Activated T-cell treated with anti-CD3 and anti-CD28 coated beads, Interleukin-2, amount 50 U/mL, for 4 hours (primary cell): Measurements from ENCODE around the gene SIX5. TPM values are rescaled to one million over a fixed set of nuclear protein-coding genes. Genes with fewer than 3 reads are reported as not detected.
"Not testable (repeated sequence)": the region's sequence is repeated elsewhere in the genome, so short reads cannot be mapped to it uniquely, and the experiment has no call there.

Experiments used
- ATAC-seq, 2 donors: fragments of 200-7000 bp; cut with Tn5 transposase; one replicate each; pipeline ENCODE4 v1.10.0; 2021
- DNase-seq: peaks from one replicate; pipeline ENCODE4 v3.0.0-alpha.2; 2020
- H3K27me3 Mint-ChIP-seq: one replicate; pipeline ENCODE4 v1.8.0; 2021; ENCODE audit warnings: low read depth, mixed read lengths
- H3K36me3 Mint-ChIP-seq: one replicate; pipeline ENCODE4 v1.8.0; 2022; ENCODE audit warnings: mixed read lengths; ENCODE audit not compliant: insufficient read depth
- H3K4me1 Mint-ChIP-seq: one replicate; pipeline ENCODE4 v1.8.0; 2021; ENCODE audit warnings: low read depth, mixed read lengths
- H3K4me3 Mint-ChIP-seq: one replicate; pipeline ENCODE4 v1.8.0; 2021; ENCODE audit warnings: mild to moderate bottlenecking, moderate library complexity, mixed read lengths
- H3K9me3 Mint-ChIP-seq: one replicate; pipeline ENCODE4 v1.8.0; 2021; ENCODE audit warnings: mixed read lengths
- total RNA-seq, 3 donors: library from RNA; stranded (reverse); gene quantifications; one replicate each; pipeline ENCODE4 v1.2.1, GENCODE V29; 2021

The SIX5 gene
- total RNA-seq, 3 donors from 2014 or later: 1.5 to 1.7 (median 1.6) TPM

DNA sequence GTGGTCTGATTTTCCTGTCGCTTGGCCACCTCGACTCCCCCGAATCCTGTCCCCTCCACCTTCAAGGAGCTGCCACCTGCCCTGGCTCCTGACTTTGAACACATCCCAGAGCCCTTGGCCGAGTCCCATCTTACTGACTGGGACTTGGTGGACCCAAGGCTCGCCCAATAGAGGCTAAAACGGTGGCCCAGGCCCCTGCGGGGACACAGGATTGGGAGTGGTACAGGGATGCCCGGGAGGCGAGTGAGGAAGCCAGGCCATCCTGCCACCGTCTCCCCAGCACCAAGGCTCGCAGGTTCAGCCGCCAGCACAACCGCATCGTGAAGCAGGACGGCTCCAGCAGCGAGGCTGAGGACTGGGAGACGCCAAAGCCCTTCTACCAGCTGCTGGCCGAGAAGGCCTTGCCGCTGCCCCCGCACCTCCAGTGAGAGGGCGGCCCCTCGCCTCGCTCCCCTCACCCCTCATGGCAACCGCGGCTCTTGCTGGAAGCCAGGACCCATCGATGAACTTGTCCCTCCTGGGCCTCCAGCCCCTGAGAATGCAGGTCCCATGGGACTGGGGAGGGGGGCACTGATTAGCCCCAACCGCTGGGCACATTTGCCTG lies 5.3 kb downstream of the SIX5 start:
- ATAC-seq (no peak), DNase-seq (no peak)
- Mint-ChIP-seq H3K9me3 (no peaks in the 10 kb centered on the region), H3K27me3 (peaks cover 17% of the 10 kb centered on the region), H3K36me3 (no peaks in the 10 kb centered on the region), H3K4me3 (no peak overlapping the region), H3K4me1 (no peaks in the 10 kb centered on the region)

DNA sequence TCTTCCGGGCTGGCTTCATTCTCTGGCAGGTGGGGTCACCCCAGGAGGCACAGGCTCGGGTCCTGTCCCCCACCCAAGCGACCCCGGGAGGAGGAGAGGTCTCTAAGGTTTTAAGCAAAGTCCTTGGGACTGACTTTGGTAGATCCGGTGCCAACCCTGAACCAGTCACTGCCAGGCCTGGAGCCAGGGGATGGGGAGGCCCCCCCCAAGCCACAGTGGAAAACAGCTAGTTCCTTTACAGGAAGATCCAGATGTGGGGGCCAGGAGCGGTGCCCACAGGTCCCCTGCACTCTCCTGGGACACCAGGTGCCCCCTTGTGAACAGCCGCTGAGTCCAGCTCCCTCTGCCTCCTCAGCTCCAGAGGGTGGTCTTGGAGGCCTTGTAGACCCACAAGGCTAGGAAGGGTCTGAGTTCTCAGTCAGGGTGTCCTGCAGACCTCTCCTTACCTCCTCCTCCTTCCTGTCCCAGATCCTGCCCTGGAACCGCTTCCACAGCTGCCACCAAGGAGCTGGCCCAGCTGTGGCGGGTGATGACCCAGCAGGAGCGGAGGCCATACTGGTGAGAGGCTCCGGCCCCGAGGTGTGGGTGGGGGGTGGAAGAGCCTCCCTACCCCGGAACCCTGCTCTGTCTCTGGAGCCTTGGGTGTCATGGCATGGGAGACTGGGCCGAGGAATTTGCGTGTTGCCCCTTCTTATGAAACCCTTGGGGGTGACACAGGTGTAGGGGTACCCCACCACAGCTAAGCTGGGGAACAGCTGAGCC lies 6.0 kb downstream of the SIX5 start:
- ATAC-seq: no peak
- peaks cover 17% of the 10 kb centered on the region for H3K27me3 Mint-ChIP-seq
- no peak overlapping the region for H3K4me3 Mint-ChIP-seq
- no peaks in the 10 kb centered on the region for H3K36me3 Mint-ChIP-seq
- H3K4me1 Mint-ChIP-seq: no peaks in the 10 kb centered on the region
- DNase-seq: no peak
- no peaks in the 10 kb centered on the region for H3K9me3 Mint-ChIP-seq

DNA sequence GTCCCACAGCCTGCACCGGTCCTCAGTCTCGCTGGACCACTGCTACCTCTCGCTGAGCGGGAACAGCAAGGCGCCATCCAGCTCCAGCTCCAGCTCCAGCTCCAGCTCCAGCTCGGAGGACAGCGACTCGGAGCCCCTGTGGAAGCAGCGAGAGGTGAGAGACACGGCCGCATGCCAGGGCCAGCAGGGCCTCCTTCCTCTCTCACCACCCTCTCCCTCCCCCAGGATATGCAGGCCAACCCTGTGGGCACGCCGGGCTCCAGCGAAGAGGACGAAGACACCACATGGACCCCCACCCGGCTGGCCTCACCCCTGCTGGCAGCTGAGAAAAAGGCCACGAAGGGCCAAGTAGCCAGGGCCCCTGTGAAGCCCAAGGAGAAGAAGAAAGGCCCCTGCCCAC lies 7.3 kb downstream of the SIX5 start:
- DNase-seq (no peak), ATAC-seq (no peak)
- Mint-ChIP-seq H3K36me3 (no peaks in the 10 kb centered on the region), H3K27me3 (peaks cover 17% of the 10 kb centered on the region), H3K4me1 (no peaks in the 10 kb centered on the region), H3K9me3 (no peaks in the 10 kb centered on the region), H3K4me3 (no peak overlapping the region)

DNA sequence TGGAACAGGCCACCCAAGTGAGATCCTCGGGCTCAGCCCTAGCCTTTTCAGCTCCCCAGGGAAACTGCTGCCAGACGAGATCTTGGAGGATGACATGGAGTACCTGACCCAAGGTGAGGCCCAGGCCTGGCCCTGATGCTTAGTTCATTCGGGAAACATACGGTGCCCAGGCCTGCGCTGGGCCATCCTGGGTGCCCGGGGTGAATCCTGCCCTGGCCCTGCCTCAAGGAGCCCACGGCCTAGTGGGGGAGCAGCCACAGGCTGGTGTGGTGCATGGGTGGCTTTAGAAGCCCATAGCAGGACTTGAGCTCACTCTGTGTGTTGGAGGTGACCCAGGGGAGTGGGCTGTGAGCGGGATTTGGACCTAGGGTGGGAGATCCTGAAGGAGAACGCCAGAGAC lies 10.1 kb downstream of the SIX5 start:
- H3K27me3 Mint-ChIP-seq: peaks cover 2% of the 10 kb centered on the region
- no peak for DNase-seq

DNA sequence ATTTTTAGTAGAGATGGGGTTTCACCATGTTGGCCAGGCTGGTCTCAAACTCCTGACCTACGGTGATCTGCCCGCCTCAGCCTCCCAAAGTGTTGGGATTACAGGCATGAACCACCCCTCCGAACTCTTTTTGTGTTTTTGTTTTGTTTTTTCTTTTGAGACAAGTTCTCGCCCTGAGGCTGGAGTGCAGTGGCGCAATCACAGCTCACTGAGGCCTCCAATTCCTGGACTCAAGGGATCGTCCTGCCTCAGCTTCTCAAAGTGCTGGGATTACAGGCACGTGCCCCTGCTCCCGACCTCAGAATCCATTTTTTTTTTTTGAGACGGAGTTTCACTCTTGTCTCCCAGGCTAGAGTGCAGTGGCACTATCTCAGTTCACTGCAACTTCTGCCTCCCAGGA lies 11.4 kb downstream of the SIX5 start:
- no peak for ATAC-seq
- no peaks in the 10 kb centered on the region for H3K9me3 Mint-ChIP-seq
- H3K27me3 Mint-ChIP-seq: peaks cover 2% of the 10 kb centered on the region
- no peak overlapping the region for H3K4me3 Mint-ChIP-seq
- no peak for DNase-seq
- H3K36me3 Mint-ChIP-seq: no peaks in the 10 kb centered on the region
- H3K4me1 Mint-ChIP-seq: no peaks in the 10 kb centered on the region

More for the DNA sequence above, 10.1 kb downstream of the SIX5 start:
- Mint-ChIP-seq H3K4me3 (no peak overlapping the region), H3K9me3 (no peaks in the 10 kb centered on the region), H3K36me3 (no peaks in the 10 kb centered on the region), H3K4me1 (no peaks in the 10 kb centered on the region)
- ATAC-seq: no peak

DNA sequence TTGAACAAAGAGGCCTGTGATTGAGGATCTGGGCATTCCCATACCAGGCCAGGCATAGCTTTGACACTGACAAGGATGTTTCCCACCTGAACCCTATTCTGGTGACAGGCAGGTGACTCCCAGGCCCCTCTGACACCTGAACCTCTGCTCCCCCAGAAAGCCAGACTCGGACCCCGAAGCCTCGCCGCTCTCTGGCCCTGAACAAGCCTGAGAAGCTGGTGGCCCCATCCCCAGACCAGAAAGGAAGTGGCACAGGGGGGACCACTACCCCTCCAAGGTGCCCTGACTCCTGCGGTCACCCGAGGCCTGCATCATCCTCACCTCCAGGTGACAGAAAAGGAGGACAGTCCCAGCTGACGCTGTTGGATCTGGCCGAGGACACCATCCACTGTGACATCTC lies 14.7 kb downstream of the SIX5 start:
- DNase-seq: no peak
- no peak overlapping the region for H3K4me3 Mint-ChIP-seq
- H3K36me3 Mint-ChIP-seq: no peaks in the 10 kb centered on the region
- no peaks in the 10 kb centered on the region for H3K9me3 Mint-ChIP-seq
- ATAC-seq: no peak
- no peaks in the 10 kb centered on the region for H3K27me3 Mint-ChIP-seq
- H3K4me1 Mint-ChIP-seq: no peaks in the 10 kb centered on the region

GRCh38 chr19:45753548-45753947 lies 15.5 kb downstream of the SIX5 start:
- no peaks in the 10 kb centered on the region for H3K9me3 Mint-ChIP-seq
- ATAC-seq (no peak), DNase-seq (no peak)
- H3K27me3 Mint-ChIP-seq: no peaks in the 10 kb centered on the region
- no peaks in the 10 kb centered on the region for H3K4me1 Mint-ChIP-seq
- H3K4me3 Mint-ChIP-seq: no peak overlapping the region
- no peaks in the 10 kb centered on the region for H3K36me3 Mint-ChIP-seq

GRCh38 chr19:45752639-45753038 lies 16.4 kb downstream of the SIX5 start:
- H3K4me1 Mint-ChIP-seq: no peaks in the 10 kb centered on the region
- H3K36me3 Mint-ChIP-seq: no peaks in the 10 kb centered on the region
- no peak for ATAC-seq
- no peaks in the 10 kb centered on the region for H3K9me3 Mint-ChIP-seq
- H3K4me3 Mint-ChIP-seq: no peak overlapping the region
- DNase-seq: no peak
- H3K27me3 Mint-ChIP-seq: no peaks in the 10 kb centered on the region

DNA sequence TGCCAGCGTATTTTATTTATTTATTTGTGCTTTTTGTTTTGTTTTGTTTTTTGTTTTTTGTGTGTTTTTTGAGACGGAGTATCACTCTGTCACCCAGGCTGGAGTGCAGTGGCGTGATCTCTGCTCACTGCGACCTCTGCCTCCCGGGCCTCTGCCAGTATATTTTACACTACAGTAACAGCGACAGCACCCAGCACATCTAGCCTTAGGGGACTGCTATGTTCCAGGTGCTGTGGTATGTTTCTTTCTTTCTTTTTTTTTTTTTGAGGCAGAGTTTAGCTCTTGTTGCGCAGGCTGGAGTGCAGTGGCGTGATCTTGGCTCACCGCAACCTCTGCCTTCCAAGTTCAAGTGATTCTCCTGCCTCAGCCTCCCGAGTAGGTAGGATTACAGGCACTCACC lies 17.6 kb downstream of the SIX5 start:
- DNase-seq, ATAC-seq, H3K9me3 Mint-ChIP-seq, H3K36me3 Mint-ChIP-seq, H3K4me3 Mint-ChIP-seq, H3K27me3 Mint-ChIP-seq, H3K4me1 Mint-ChIP-seq: not testable (repeated sequence)

DNA sequence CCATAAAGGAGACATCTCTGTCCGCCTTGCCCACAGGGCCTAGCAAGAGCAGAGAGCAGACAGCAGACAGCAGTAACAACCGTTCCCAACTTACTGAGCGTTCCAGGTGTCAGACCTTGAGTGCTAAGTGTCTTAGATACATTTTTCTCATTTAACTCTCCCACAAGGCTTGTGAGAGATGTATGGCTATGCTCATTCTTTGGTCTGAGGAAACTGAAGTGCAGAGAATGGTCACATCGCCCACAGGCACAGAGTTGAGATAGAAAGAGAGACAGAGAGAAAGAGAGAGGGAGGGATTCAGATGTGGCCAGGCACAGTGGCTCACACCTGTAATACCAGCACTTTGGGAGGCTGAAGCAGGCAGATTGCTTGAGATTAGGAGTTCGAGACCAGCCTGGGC lies 21.5 kb downstream of the SIX5 start:
- H3K4me3 Mint-ChIP-seq: no peak overlapping the region
- no peak for ATAC-seq
- no peaks in the 10 kb centered on the region for H3K9me3 Mint-ChIP-seq

GRCh38 chr19:45746866-45747265 lies 22.2 kb downstream of the SIX5 start:
- Mint-ChIP-seq H3K4me1 (no peaks in the 10 kb centered on the region), H3K36me3 (no peaks in the 10 kb centered on the region), H3K27me3 (peaks cover 13% of the 10 kb centered on the region), H3K4me3 (no peak overlapping the region), H3K9me3 (no peaks in the 10 kb centered on the region)
- DNase-seq (no peak), ATAC-seq (no peak)

More for the DNA sequence above, 21.5 kb downstream of the SIX5 start:
- Mint-ChIP-seq H3K4me1 (no peaks in the 10 kb centered on the region), H3K27me3 (peaks cover 10% of the 10 kb centered on the region), H3K36me3 (no peaks in the 10 kb centered on the region)
- DNase-seq: no peak

- no peak overlapping the region for H3K4me3 Mint-ChIP-seq
- ATAC-seq (no peak), DNase-seq (no peak)
- H3K9me3 Mint-ChIP-seq: no peaks in the 10 kb centered on the region
- H3K27me3 Mint-ChIP-seq: peaks cover 14% of the 10 kb centered on the region
- no peaks in the 10 kb centered on the region for H3K36me3 Mint-ChIP-seq
- H3K4me1 Mint-ChIP-seq: no peaks in the 10 kb centered on the region
Measured at GRCh38 chr19:45745606-45746005, 23.4 kb downstream of the SIX5 start.

GRCh38 chr19:45742969-45743368 lies 26.1 kb downstream of the SIX5 start:
- no peaks in the 10 kb centered on the region for H3K4me1 Mint-ChIP-seq
- H3K9me3 Mint-ChIP-seq: no peaks in the 10 kb centered on the region
- H3K36me3 Mint-ChIP-seq: no peaks in the 10 kb centered on the region
- DNase-seq (no peak), ATAC-seq (no peak)
- no peak overlapping the region for H3K4me3 Mint-ChIP-seq
- H3K27me3 Mint-ChIP-seq: peaks cover 20% of the 10 kb centered on the region

DNA sequence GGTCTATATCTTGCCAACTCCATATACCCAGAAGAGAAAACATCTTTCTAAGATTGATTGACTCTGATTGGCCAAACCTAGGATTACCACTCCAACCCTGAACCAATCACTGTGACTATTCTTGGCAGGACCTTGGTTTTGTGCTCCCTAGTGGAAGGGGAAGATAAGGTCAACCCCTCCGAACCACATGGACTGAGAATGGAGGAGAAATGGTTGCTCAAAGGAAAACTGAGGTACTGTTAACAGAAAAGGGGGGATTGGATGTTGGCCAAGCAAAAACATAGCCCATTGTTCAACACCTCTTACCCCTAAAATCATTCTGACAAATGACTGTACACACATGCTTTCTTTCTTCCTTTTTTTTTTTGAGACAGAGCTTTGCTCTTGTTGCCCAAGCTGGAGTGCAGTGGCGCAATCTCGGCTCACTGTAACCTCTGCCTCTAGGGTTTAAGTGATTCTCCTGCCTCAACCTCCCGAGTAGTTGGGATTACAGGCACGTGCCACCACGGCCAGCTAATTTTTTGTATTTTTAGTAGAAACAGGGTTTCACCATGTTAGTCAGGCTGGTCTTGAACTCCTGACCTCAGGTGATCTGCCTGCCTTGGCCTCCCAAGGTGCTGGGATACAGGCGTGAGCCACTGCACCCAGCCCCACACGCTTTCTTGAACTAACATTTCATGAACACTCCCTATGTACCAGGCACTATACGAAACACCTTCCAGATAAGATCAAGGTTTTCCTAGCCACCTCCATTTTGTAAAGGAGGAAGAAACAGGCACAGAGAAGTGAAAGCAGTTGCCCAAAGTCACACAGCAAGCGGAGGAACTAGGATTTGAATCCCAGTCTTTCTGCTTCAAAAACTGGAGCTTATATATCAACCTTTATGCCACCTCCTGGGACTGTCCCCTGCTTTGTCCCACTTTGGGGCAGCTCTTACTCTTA lies 29.3 kb downstream of the SIX5 start:
- no peak for ATAC-seq
- no peaks in the 10 kb centered on the region for H3K36me3 Mint-ChIP-seq
- H3K27me3 Mint-ChIP-seq: peaks cover 11% of the 10 kb centered on the region
- no peaks in the 10 kb centered on the region for H3K4me1 Mint-ChIP-seq
- H3K4me3 Mint-ChIP-seq: no peak overlapping the region
- no peaks in the 10 kb centered on the region for H3K9me3 Mint-ChIP-seq
- DNase-seq: no peak
